ENCODE results near the gene PKIB. TPM values are rescaled to one million over a fixed set of nuclear protein-coding genes. Genes with fewer than 3 reads are reported as not detected.

PKIB gene
- total and polyA plus RNA-seq, 4 donors, result 2.5 to 5.1 (median 3.0) TPM

DNA sequence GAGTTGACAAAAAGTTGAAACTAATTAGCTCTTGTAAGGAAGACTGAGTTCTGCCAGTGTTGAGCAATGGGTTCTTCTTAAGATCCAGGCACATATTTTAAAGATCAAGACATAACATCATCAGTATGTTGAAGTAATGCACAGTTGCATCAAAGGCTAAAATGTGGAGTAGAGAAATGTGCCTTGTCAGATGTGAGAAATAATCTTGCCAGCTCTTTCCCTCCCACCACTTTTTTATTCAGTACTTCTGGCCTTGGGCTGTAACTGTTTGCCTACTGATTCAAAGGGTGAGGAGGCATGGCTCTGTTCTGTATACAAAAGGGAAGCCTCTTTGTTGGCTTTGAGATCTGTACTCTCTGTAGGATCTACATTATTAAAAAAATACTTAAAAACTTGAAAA, 13.1 kb downstream of the PKIB start:
- H3K36me3 ChIP-seq (ENCODE audit: control insufficient read depth in 4 of 4, insufficient read depth in 3 of 4, low read depth in 1 of 4, low read length in 3 of 4), result no peaks in the 10 kb centered on the region
- no peak overlapping the region for H3K27ac ChIP-seq (ENCODE audit: low read depth in 1 of 2, low read length in 2 of 2)
- H3K9ac ChIP-seq (ENCODE audit: low read depth in 1 of 2, low read length in 2 of 2), result no peak overlapping the region
- DNase-seq (ENCODE audit: low spot score), result no peak
- no peaks in the 10 kb centered on the region for H3K4me1 ChIP-seq (ENCODE audit: control insufficient read depth in 4 of 4, insufficient read depth in 4 of 4, low read length in 3 of 4)
- no peak overlapping the region for H3K4me3 ChIP-seq (ENCODE audit: low read depth in 1 of 3, low read length in 3 of 3)
- no peak for TF ChIP-seq YY1 (IDR thresholded peaks at IDR 0.05)
- TF ChIP-seq JUND (IDR thresholded peaks at IDR 0.05), result no peak
- no peak for TF ChIP-seq RAD21 (IDR thresholded peaks at IDR 0.05)
- TF ChIP-seq, protein P1, sequence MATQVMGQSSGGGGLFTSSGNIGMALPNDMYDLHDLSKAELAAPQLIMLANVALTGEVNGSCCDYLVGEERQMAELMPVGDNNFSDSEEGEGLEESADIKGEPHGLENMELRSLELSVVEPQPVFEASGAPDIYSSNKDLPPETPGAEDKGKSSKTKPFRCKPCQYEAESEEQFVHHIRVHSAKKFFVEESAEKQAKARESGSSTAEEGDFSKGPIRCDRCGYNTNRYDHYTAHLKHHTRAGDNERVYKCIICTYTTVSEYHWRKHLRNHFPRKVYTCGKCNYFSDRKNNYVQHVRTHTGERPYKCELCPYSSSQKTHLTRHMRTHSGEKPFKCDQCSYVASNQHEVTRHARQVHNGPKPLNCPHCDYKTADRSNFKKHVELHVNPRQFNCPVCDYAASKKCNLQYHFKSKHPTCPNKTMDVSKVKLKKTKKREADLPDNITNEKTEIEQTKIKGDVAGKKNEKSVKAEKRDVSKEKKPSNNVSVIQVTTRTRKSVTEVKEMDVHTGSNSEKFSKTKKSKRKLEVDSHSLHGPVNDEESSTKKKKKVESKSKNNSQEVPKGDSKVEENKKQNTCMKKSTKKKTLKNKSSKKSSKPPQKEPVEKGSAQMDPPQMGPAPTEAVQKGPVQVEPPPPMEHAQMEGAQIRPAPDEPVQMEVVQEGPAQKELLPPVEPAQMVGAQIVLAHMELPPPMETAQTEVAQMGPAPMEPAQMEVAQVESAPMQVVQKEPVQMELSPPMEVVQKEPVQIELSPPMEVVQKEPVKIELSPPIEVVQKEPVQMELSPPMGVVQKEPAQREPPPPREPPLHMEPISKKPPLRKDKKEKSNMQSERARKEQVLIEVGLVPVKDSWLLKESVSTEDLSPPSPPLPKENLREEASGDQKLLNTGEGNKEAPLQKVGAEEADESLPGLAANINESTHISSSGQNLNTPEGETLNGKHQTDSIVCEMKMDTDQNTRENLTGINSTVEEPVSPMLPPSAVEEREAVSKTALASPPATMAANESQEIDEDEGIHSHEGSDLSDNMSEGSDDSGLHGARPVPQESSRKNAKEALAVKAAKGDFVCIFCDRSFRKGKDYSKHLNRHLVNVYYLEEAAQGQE (IDR thresholded peaks at IDR 0.05), result no peak
- TF ChIP-seq TAF1 (conservative IDR thresholded peaks at IDR 0.05), result no peak
- TF ChIP-seq GABPA (IDR thresholded peaks at IDR 0.05 in 1 of 2, conservative IDR thresholded peaks at IDR 0.05 in 1 of 2), result no peak
- TF ChIP-seq, protein P2, sequence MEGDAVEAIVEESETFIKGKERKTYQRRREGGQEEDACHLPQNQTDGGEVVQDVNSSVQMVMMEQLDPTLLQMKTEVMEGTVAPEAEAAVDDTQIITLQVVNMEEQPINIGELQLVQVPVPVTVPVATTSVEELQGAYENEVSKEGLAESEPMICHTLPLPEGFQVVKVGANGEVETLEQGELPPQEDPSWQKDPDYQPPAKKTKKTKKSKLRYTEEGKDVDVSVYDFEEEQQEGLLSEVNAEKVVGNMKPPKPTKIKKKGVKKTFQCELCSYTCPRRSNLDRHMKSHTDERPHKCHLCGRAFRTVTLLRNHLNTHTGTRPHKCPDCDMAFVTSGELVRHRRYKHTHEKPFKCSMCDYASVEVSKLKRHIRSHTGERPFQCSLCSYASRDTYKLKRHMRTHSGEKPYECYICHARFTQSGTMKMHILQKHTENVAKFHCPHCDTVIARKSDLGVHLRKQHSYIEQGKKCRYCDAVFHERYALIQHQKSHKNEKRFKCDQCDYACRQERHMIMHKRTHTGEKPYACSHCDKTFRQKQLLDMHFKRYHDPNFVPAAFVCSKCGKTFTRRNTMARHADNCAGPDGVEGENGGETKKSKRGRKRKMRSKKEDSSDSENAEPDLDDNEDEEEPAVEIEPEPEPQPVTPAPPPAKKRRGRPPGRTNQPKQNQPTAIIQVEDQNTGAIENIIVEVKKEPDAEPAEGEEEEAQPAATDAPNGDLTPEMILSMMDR (IDR thresholded peaks at IDR 0.05; ENCODE audit: low read depth, low read length, missing input control), result no peak
- TF ChIP-seq FOXA2 (IDR thresholded peaks at IDR 0.05), result no peak
- TF ChIP-seq NR2F2 (IDR thresholded peaks at IDR 0.05), result no peak
- no peak for TF ChIP-seq RXRA (IDR thresholded peaks at IDR 0.05)
- TF ChIP-seq SP1 (IDR thresholded peaks at IDR 0.05), result no peak
- no peak for TF ChIP-seq EGR1 (IDR thresholded peaks at IDR 0.05; ENCODE audit: low read depth in 2 of 2)
- TF ChIP-seq FOXA1 (IDR thresholded peaks at IDR 0.05), result no peak
- TF ChIP-seq HNF4A (conservative IDR thresholded peaks at IDR 0.05), result no peak
- TF ChIP-seq, protein P3, sequence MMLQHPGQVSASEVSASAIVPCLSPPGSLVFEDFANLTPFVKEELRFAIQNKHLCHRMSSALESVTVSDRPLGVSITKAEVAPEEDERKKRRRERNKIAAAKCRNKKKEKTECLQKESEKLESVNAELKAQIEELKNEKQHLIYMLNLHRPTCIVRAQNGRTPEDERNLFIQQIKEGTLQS (IDR thresholded peaks at IDR 0.05), result no peak
- TF ChIP-seq HNF4G (IDR thresholded peaks at IDR 0.05), result no peak
- TF ChIP-seq, protein P4, sequence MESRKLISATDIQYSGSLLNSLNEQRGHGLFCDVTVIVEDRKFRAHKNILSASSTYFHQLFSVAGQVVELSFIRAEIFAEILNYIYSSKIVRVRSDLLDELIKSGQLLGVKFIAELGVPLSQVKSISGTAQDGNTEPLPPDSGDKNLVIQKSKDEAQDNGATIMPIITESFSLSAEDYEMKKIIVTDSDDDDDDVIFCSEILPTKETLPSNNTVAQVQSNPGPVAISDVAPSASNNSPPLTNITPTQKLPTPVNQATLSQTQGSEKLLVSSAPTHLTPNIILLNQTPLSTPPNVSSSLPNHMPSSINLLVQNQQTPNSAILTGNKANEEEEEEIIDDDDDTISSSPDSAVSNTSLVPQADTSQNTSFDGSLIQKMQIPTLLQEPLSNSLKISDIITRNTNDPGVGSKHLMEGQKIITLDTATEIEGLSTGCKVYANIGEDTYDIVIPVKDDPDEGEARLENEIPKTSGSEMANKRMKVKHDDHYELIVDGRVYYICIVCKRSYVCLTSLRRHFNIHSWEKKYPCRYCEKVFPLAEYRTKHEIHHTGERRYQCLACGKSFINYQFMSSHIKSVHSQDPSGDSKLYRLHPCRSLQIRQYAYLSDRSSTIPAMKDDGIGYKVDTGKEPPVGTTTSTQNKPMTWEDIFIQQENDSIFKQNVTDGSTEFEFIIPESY (IDR thresholded peaks at IDR 0.05), result no peak
- TF ChIP-seq, protein P5, sequence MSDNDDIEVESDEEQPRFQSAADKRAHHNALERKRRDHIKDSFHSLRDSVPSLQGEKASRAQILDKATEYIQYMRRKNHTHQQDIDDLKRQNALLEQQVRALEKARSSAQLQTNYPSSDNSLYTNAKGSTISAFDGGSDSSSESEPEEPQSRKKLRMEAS (IDR thresholded peaks at IDR 0.05), result no peak
- no peaks in the 10 kb centered on the region for H3K27me3 ChIP-seq (ENCODE audit: control insufficient read depth in 4 of 4, insufficient read depth in 4 of 4, low read length in 3 of 4)
- H3K9me3 ChIP-seq (ENCODE audit: control insufficient read depth in 4 of 4, low read length in 3 of 4), result no peaks in the 10 kb centered on the region
